NT2/D1 (cell line): ENCODE data around the gene SDF4.

ENCODE experiments used
- DNase-seq: peaks from one replicate; pipeline ENCODE4 v3.0.0-alpha.2; 2011; ENCODE audit warnings: low read depth, low spot score
- H3K27me3 ChIP-seq: 2 replicates; pipeline ENCODE4 v1.6.0; 2011; ENCODE audit warnings: mild to moderate bottlenecking; ENCODE audit not compliant: insufficient read length, insufficient read depth
- H3K36me3 ChIP-seq: 2 replicates; pipeline ENCODE4 v1.6.1; 2011; ENCODE audit warnings: mild to moderate bottlenecking, low read length, mixed read lengths; ENCODE audit not compliant: insufficient read depth, insufficient read length
- H3K4me1 ChIP-seq: 2 replicates; pipeline ENCODE4 v1.5.1; 2011; ENCODE audit not compliant: insufficient read depth, insufficient read length
- H3K4me3 ChIP-seq: 2 replicates; pipeline ENCODE4 v1.5.1; 2011; ENCODE audit warnings: low read depth; ENCODE audit not compliant: insufficient read length
- H3K9ac ChIP-seq: 2 replicates; pipeline ENCODE4 v1.6.0; 2011; ENCODE audit warnings: low read depth; ENCODE audit not compliant: insufficient read length
- H3K9me3 ChIP-seq: 2 replicates; pipeline ENCODE4 v1.5.1; 2011; ENCODE audit warnings: mild to moderate bottlenecking, low read length; ENCODE audit not compliant: insufficient read depth
- SUZ12 ChIP-seq: IDR thresholded peaks from 2 replicates; pipeline ENCODE4 v1.6.1; 2011; ENCODE audit not compliant: insufficient read length, insufficient read depth; ENCODE audit errors: extremely low read depth
- YY1 ChIP-seq: IDR thresholded peaks from 2 replicates; pipeline ENCODE4 v1.6.1; 2011; ENCODE audit not compliant: insufficient read length, insufficient read depth
- ZNF274 ChIP-seq: IDR thresholded peaks from 2 replicates; pipeline ENCODE4 v1.6.1; 2011; ENCODE audit warnings: mild to moderate bottlenecking, low read depth, low read length

Gene SDF4

DNA sequence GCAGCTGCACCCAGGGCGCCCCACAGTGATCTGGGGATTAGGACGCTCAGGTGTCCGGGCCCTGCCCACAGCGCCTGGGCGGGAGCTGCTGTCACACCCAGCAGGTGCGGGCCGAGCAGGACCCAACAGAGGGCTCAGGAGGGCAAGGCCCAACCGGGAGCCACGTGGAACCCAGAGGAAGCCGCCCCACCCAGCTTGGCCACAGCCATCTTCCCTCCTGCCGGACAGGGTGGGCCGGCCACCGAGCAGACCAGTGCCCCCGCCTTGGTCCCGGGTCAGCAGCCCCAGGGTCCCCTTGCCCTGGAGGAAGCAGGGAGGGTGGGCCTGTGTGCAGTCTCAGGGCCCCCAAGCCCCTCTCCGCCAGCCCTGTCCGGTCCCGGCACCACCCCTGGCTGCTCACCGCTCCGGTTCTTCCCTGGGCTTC lies 64.4 kb downstream of the SDF4 start:
- H3K27me3 ChIP-seq = no peaks in the 10 kb centered on the region
- H3K4me3 ChIP-seq = no peak overlapping the region
- no peaks in the 10 kb centered on the region for H3K9me3 ChIP-seq
- TF ChIP-seq SUZ12 (no peak), YY1 (no peak), ZNF274 (no peak)
- no peak for DNase-seq
- H3K9ac ChIP-seq = no peak overlapping the region
- H3K36me3 ChIP-seq = no peaks in the 10 kb centered on the region
- peaks cover 10% of the 10 kb centered on the region for H3K4me1 ChIP-seq
